ELR (cell line): Measurements from ENCODE around the gene RASL11B.
"Not testable (repeated sequence)": the region's sequence is repeated elsewhere in the genome, so short reads cannot be mapped to it uniquely, and the experiment has no call there.

Experiments
- DNase-seq: peaks from one replicate; pipeline ENCODE4 v3.0.0-alpha.2; 2015; ENCODE audit warnings: low read depth

Gene RASL11B, protein sequence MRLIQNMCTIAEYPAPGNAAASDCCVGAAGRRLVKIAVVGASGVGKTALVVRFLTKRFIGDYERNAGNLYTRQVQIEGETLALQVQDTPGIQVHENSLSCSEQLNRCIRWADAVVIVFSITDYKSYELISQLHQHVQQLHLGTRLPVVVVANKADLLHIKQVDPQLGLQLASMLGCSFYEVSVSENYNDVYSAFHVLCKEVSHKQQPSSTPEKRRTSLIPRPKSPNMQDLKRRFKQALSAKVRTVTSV

DNA sequence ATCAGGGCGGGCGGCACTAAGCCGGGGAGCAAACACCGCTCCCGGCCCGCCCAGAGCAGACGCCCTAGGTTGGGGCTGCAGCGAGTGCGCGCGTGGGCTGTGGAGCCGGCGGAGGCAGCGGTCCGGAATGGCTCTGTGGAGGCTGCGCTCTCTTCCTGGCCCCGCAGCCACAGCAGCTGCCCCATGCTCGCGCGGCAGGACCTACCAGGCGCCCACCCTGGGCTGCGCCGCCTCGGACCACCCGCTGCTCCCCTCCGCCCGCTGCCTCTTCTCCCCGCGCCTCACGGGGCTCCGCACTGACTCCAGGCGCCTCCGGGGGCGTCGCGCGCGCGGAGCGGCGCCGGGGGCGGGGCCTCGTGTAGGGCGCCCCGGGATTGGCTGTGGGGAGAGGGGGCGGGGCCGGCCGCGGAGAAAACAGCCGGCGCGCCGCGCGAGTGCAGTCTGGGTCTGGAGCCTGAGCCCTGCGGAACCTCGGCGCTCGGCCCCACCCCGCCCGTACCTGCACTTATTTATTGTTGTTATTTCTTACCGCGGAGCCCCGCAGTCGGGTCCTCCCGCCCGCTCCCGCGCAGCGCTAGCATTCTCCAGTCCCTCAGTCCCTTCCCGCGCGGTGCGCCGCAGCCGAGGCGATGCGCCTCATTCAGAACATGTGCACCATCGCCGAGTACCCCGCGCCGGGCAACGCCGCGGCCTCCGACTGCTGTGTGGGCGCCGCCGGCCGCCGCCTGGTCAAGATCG is at the start of gene RASL11B:
RASL11B (plus strand) TSS at position 439 of the 738 bp plus-strand sequence; CDS start at position 630, 191 bp downstream.
- DNase-seq, result peak; percentile 74

DNA sequence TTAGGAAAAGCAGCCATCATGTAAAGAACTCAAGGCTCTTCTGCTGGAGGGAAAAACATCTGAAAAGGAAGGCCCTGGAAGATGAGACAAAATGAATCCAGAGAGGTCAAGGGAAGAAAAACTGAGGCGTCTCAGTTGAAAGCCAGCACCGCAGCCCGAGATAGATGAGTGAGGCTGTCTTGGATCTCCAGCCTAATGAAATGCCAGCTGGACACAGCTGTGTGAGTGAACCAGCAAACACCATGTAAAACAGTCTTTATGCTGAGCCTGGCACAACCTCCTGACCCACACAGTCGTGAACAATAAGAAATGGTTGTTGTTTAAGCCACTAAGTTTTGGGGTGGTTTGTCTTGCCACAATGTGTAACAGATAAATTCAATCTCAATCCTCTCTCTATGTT is 48.6 kb upstream of the RASL11B start:
- DNase-seq, result no peak

DNA sequence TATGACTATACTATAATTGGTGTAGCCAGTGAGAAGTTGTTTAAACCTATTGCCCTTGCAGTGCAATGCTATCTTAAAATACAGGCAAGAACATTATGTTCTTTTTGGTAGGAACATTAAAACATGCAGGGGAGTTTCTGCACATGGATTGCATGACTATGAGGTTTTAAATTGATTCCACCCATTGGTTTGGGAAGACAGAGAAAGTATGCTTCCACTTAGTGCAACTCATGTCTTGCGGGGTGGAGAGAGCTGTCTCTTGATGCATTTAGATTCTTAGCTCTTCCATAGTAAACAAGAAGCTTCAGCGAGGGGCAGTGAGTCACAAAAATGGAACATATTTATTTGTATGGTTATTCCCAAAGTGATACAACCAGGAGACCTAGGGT is 39.5 kb upstream of the RASL11B start:
- peak; percentile 32 for DNase-seq

DNA sequence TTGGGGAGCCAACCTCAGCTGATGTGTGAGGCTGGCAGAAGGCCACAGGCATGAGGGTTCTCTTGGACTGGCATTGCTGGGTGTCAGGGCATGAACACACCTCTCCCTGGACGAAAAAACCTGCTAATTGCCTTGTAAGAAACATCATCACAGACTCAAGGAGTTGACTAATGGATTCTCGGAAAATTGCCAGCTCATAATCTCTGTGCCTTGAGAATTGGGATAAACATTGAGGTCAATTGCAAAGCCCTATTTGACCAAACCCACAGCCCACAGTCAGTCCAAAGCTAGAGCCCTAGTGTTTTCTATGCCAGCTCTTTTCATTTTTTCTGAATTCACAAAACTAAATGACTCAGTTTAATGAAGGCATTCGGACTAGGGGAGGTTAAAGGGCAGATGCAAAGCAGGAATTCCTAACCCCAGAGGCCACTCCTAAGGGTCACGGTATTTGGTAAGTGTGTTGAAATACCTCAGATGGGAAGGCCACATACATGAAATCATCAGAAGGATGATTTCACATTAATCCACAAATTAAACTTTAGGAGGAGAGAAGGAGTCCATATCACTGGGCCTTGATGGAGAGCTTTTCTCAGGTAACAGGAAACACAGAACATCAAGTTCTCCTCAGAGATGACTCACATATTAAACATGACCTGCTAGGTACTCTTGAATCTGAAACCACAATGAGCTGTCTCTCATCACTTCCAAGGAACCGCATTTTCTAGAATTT is 39.0 kb upstream of the RASL11B start:
- DNase-seq, result peak; percentile 71

DNA sequence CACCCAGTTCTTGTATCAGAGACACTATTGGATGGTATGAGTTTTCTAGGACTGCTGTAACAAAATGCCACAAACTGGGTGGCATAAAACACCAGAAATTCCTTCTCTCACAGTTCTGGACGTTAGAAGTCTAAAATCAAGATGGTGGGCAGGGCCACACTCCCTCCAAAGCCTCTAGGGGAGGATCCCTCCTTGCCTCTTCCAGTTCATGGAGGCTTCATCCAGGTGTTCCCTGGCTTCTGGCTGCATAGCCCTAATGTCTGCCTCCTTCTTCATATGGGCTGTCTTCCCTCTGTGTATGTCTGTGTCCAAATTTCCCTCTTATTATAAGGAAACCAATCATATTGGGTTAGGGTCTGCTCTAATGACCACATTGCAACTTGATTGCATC is 38.4 kb upstream of the RASL11B start:
- no peak for DNase-seq

DNA sequence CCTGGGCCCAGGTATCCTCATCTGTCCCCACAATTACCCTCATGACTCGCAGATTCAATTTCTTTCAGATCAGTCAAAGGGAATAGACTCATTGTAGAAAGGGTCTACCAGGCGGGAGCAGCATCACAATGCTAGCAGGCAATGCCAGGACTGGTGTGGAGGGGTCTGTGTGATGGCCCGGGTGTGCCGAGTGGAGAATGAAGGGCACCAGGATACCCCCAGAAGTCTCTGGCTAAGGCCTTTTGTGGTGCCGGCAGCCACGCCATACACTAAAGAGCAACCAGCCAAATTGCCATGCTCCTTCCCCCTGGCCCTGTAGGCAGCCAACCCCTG is 37.9 kb upstream of the RASL11B start:
- no peak for DNase-seq

DNA sequence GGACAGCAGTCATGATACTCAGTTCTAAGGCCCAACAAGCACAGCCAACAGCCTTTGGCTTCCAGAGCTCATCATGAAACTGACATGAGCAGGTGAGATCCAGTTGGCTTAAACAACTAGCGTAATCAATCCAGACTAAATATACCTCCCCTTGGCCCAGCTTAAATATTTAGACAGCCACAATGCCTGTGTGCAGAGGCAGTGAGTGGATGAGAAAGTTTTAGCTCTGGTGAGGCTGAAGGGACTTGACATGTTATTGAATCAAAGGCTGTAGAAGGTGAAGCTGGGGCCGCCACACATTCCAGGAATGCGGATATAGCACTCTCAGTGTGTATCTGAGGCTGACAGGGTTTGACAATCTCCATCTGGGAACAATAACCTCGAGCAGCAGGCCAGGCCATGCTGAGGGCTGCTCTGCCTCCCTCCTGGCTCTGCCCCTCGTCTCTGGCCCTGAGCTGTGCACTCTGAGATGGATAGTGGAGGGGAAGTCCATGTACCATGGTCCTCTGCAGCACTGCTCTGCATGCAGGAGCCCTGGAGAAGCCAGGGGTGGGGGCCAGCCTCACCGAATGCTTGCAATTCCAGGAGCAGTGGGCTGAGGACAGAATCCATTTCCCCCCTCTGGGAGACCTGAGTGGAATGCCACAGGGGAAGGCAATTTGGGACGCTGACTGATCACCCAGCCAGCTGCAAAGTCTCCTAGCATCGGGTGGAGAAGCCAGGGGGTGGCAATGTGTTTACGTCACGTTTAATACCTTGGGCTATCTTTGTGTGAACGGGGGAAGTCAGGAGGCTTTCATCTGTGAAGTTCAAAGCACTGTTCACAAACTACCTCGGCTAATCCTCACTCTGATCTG is 37.3 kb upstream of the RASL11B start:
- DNase-seq, result no peak

DNA sequence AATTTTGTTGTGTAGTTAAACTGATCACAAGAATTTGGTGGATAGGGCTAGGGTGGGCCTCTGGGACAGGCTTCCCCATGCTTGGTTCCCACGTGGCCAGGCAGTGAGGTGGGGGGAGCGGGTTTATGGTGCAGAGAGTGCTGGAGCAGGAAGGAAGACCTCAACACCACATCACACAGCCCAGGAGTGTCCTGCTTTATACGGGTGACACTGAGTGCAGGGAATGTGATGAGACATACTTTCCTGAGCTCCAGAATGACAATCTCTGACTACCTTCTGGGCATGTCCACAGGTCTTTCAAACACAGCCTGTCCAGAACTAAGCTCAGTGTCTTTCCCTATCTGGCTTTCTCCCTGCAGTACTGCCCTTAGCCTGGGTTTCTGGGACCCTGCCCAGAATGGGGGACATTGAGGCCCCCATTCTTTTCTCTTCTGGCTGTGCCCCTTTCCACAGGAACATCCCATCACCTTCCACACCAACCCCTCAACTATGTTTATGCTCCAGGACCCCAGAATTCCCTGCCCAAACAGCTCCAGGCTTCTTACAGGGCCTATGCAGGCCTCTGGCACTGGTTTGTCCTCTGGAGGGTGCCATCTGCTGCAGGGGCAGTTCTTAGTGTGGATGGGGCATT is 36.5 kb upstream of the RASL11B start:
- peak; percentile 18 for DNase-seq

DNA sequence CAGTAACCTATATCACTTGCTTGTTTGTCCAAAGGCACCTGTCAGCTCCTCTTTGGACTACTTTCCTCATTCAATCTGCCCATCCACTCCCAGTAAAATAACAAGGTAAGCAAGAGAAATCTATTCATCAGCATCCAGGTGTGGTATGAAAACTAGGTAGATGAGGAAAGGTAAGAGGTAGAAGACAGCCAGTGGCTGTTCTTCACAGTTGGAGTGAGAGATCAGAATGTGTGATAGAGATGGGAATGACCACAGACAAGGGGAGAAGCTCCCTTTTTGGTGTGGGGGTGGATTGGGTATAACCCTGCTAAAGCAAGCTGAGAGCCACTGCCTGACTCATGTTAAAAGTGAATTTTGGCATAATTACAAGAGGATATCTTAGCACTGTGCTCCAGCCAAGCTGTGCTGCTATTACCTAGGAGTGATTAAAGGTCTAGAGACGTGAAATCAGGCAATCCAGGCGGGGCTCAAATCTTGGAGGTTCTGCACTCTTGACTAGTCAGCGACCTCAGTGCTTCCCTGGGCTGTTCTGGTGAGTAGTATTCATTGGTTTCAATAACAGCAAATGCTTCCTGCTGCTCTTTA is 28.1 kb upstream of the RASL11B start:
- DNase-seq, result no peak

DNA sequence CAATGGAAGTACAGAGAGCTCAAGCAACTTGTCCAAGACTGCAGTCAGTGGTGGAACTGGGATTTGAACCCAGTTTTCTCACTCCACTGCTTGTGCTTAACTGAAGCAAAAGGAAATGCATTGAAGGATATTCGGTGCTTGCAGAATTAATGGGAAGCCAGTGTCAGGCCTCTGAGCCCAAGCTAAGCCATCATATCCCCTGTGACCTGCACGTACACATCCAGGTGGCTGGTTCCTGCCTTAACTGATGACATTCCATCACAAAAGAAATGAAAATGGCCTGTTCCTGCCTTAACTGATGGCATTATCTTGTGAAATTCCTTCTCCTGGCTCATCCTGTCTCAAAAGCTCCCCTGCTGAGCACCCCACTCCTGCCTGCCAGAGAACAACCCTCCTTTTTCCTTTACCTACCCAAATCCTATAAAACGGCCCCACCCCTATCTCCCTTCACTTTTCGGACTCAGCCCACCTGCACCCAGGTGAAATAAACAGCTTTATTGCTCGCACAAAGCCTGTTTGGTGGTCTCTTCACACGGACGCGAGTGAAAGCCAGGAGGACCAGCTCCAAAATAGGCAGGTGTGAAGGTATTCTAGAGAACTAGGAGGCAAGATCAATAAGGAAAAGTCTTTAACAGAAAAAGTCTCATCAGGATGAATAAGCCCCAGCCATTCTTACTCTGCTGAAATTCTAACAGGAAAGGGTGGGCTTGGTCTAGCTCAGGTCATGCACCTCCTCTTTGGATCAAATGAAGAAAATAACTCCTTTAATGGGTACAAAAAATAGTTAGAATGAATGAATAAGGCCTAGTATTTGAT is 27.3 kb upstream of the RASL11B start:
- DNase-seq, result not testable (repeated sequence)

DNA sequence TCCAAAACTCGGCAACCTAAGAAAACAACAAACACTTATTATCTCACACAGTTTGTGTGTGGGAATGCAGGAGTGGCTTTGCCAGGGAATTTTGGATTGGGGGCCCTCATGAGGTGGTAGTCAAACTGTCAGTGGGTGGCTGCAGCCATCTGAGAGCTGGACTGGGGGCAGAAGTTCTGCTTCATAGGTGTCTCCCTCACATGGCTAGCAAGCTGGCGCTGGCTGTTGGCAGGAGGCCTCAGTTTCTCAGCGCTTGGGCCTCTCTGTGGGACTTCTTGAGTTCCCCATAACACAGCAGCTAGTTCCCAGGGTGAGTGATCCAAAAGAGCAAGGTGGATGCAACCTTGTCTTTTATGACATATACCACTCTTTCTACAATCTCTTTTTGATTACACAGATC is 26.0 kb upstream of the RASL11B start:
- DNase-seq, result no peak

DNA sequence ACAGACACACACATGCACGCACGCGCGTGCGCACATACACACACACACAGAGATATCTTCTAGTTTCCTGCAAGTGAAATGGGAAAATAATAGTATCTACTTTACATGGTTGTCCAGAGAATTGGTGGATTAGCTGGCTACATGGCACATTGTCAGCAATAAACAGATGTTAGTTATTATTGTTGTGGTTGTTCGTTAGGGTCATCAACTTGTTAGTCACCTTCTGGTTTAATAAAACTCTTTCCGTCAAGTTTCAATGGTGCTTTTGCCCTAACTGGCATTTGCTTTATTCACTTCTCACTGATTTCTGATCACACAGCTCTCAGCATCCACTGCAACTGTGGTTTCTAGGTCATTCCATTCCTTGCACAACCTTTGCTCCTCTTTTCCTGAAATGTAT is 25.4 kb upstream of the RASL11B start:
- DNase-seq, result no peak

DNA sequence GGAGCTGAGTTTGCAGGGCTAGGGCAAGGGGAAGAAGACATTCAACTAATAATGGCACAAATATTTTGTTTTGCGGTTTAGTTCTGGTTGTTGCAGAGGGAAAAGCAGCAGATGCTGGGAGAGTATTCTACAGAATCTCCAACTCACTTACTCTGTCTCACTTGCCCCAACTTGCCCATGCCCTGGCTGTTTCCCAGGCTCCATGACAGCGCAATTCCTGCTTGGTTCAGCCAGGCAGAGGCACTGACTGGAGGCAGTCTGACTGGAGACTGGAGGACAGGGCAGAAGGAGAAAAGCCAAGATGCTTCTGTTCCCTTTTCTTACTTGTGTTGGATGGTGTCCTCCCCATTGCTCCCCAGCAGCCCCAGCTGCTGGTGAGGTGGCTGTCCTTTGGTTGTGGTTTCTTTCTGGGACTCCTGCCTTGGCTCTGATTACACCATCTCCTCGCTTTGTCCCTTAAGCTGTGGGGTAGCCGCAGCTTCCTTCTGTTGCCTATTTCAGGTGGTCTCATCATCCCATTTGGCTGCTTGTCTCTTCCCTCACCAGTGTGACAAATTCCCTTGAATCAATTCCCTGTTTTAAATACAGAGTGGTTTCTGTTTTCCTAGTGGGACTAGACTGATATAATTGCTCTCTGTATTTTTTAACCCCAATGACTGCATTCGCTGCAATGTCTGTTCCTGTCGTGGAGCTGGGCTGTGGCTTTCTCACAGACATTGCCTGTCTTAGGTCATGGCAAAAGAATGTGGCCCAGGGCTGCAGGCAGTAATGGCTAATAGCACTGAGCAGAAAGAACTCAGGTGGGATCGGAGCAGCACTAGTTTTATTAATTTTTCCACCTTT is 24.2 kb upstream of the RASL11B start:
- peak; percentile 80 for DNase-seq

DNA sequence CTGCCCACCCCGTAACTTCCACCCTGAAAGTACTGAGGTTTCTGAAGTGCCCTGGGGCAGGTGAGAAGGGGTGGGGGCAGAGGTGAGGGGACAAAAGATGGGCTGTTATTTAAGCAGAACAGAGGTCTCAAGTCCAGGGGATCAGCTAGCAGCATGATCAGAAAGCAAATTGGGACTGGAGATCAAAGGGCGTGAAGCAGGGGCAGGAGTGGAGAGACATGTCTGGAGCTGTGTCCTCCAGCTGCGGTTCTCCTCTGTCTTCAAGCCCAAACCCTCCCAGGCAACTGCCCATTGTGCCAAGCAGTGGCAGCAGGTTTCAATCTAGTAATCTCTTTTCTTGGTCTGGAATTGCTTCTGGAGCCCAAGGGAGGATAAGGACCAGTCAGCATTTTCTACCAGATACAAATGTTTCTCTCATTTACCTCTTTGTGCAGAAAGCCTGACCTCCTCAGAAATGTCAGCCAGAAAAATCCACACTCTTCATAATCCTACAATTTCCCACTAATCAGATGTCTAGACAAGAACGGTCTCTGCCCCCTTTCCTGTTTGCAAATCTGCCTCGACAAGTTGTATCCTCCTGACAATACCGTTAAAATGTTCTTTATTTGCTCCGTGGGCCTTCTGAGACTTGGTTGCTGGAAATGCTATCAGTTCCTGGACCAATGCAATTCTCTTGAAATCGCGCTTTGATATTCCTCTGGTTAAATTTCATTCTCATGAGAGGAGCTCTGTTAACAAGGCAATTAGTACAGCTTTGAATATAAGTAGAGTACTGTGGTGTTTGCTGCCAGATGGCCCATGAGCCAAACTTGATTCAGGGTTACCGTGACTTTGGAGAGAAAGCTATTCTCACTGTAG is 23.2 kb upstream of the RASL11B start:
- no peak for DNase-seq

DNA sequence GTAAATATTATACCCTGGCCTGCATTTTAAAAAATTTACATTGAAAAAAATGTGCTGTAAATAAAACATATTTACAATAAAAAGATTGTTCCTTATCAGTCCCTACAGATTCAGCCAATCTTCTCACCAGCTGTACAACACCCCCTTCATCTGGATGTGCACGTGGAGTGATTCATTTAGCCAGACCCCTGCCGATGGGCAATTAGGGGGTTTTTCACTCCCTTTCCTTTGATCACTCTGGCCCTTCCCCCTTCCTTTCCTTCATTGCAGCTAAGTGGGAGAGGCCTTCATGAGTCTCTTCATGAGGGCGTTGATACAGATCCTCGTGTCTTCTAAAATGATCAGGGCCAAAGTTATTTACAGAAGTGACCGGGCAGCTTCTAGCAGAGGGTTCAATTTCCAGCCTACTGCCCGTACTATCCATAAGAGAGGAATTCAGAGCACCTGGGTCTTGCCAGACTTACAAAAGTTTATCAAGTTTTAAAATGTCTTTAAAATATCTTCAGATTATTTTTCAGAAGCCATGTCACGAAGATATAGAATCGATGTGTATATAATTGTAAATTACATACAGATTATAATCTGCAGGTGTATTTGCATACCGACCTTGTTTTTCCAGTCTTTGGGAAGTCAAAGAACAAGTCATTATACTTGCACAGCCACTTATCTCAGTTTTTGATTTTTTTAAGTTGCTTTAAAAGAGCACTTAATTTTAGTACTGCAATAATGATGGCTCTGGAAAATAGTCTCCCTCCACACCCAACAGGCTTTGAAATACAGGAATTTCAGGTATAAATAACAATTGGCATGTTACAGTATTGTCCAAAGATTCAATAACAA is 21.4 kb upstream of the RASL11B start:
- DNase-seq, result no peak

DNA sequence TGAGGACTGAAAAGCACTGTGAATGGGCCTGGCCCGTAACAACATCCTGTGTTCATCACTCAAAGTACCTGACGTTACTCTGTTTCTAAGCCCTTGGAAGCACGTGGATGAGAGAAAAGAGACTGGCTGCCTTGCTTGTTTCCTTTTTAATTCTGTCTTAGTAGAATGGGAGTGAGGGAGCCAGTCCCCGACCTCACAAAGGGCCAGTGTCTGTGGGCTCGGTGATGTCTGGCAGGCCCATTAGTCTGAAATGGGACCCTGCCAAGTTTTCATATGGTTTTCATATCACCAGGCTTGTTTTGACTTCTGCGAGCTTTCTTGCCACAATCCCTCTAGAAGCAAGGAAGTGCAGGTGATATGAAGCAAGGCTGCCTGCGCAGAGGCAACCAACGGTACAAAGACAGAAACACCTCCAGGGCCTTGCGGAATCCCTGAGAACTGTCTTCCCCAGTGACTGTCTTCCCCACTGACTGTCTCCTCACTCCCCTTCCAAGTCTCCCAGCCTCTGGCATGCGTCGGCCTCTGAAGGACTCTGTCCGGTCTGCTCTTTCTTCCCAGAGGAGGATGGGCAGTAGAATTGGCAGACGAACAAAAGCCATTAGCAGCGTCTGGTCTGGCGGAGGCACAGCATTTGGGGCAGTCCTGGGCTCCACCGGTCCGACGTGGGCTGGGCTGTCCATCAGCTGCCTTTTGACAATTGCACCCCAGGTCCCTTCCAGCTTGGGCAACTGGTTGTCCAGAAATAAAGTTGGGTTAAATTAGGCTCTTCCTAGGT is 20.2 kb upstream of the RASL11B start:
- no peak for DNase-seq

DNA sequence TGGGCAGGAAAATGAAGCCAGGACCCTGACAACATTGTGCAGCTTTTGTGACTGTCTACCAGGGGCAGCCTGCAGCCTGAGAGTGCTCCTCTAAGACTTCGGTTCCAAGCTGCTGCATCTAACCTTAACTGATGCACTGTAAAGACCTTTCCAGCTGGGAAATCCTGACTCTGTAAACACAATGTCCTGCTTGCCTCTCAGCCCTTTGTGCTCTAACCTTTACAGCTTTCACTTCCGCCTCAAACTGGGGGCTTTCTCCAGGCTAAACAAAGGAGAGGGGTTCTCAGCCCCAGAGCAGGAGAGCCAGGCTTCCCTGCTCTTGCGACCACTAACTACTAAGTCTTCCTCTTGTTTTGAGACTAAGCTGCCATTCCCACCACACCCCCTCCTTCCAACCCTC is 19.3 kb upstream of the RASL11B start:
- DNase-seq, result no peak
